Erythroblast (primary cell): Measurements from ENCODE around the gene ANXA9.
A peak's percentile ranks its signal among the peaks of the same experiment; 100 is the strongest.

Source experiments
- DNase-seq, 2 experiments: peaks; one replicate each; lab custom pipeline; 2025; lab: John Stamatoyannopoulos, UW
- GATA1 ChIP-seq: IDR thresholded peaks from 2 replicates; pipeline ENCODE4 v1.6.1; 2011; ENCODE audit warnings: low read depth, mild to moderate bottlenecking, control low read depth, low read length, moderate library complexity
- POLR2A ChIP-seq: IDR thresholded peaks from 2 replicates; pipeline ENCODE4 v1.6.1; 2011; ENCODE audit warnings: mild to moderate bottlenecking, low read length

ANXA9 gene

GRCh38 chr1:151003180-151003579 lies 21.1 kb downstream of the ANXA9 start:
- DNase-seq: no peak
- TF ChIP-seq GATA1: no peak
- TF ChIP-seq POLR2A: no peak

- no peak for DNase-seq
- TF ChIP-seq GATA1 (no peak), POLR2A (no peak)
Observed at GRCh38 chr1:151005729-151006319, 23.7 kb downstream of the ANXA9 start.

- peak; percentile 84 to 86 for DNase-seq
- TF ChIP-seq GATA1 (no peak), POLR2A (peak; percentile 83)
Observed at GRCh38 chr1:151006327-151007052, 24.4 kb downstream of the ANXA9 start, which contains the start of gene MINDY1. Gene MINDY1, minus strand, starts transcription at chr1:151006902. Its CDS starts 4,285 bp downstream, at chr1:151002617.

GRCh38 chr1:151007853-151008243 lies 25.8 kb downstream of the ANXA9 start:
- no peak for TF ChIP-seq POLR2A
- TF ChIP-seq GATA1: no peak
- no peak for DNase-seq

GRCh38 chr1:151008244-151009205 lies 26.4 kb downstream of the ANXA9 start, which contains the start of gene PRUNE1:
Gene PRUNE1, plus strand, starts transcription at chr1:151008449. Its CDS starts 184 bp downstream, at chr1:151008633.
- DNase-seq: peak; percentile 97
- TF ChIP-seq POLR2A (peak; percentile 65), GATA1 (no peak)

- no peak for TF ChIP-seq POLR2A
- TF ChIP-seq GATA1: no peak
- peak in 1 of 2 experiments; percentile 43 for DNase-seq
Observed at GRCh38 chr1:151009206-151009587, 27.1 kb downstream of the ANXA9 start.

- no peak for DNase-seq
- no peak for TF ChIP-seq POLR2A
- TF ChIP-seq GATA1: no peak
Observed at GRCh38 chr1:151009674-151010345, 27.7 kb downstream of the ANXA9 start.

GRCh38 chr1:151010346-151010726 lies 28.2 kb downstream of the ANXA9 start:
- TF ChIP-seq POLR2A (no peak), GATA1 (no peak)
- no peak for DNase-seq

- no peak for TF ChIP-seq GATA1
- no peak for TF ChIP-seq POLR2A
- no peak for DNase-seq
Observed at GRCh38 chr1:151011154-151011850, 29.2 kb downstream of the ANXA9 start.

GRCh38 chr1:151012684-151013471 lies 30.8 kb downstream of the ANXA9 start:
- TF ChIP-seq POLR2A: no peak
- no peak for TF ChIP-seq GATA1
- no peak for DNase-seq

GRCh38 chr1:151013518-151013917 lies 31.4 kb downstream of the ANXA9 start:
- DNase-seq: peak; percentile 75 to 81
- TF ChIP-seq POLR2A (no peak), GATA1 (no peak)
